ENCODE data around the gene ERAP2.

DNA sequence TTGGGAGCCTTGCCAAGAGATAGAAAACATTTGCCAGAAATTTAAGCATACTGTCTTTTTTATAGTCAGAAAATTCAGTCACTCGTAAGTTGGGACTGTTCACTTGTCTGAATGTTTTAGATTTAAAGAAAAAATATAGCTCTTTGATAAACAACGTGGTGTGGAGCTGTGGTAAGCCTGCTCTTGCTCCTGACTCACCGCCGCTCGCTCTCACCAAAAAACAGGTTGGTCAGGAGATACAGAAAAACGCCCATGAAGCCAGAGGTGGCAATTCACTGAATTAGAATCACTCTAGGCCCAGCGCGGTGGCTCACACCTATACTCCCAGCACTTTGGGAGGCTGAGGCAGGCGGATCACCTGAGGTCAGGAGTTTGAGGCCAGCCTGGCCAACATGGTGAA lies 65.8 kb downstream of the ERAP2 start:
- TF ChIP-seq, protein P1, sequence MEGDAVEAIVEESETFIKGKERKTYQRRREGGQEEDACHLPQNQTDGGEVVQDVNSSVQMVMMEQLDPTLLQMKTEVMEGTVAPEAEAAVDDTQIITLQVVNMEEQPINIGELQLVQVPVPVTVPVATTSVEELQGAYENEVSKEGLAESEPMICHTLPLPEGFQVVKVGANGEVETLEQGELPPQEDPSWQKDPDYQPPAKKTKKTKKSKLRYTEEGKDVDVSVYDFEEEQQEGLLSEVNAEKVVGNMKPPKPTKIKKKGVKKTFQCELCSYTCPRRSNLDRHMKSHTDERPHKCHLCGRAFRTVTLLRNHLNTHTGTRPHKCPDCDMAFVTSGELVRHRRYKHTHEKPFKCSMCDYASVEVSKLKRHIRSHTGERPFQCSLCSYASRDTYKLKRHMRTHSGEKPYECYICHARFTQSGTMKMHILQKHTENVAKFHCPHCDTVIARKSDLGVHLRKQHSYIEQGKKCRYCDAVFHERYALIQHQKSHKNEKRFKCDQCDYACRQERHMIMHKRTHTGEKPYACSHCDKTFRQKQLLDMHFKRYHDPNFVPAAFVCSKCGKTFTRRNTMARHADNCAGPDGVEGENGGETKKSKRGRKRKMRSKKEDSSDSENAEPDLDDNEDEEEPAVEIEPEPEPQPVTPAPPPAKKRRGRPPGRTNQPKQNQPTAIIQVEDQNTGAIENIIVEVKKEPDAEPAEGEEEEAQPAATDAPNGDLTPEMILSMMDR (IDR thresholded peaks at IDR 0.05) = no peak
- no peak for TF ChIP-seq POLR2A (IDR thresholded peaks at IDR 0.05)

Data from right lobe of liver (tissue), 4 donors.